HK-2 (cell line): ENCODE measurements around the gene DCAF17.
"Not testable (repeated sequence)": the region's sequence is repeated elsewhere in the genome, so short reads cannot be mapped to it uniquely, and the experiment has no call there.

Experiments
- DNase-seq: peaks from one replicate; pipeline ENCODE4 v3.0.0-alpha.2; 2018; ENCODE audit not compliant: unreplicated experiment

DCAF17 gene

DNA sequence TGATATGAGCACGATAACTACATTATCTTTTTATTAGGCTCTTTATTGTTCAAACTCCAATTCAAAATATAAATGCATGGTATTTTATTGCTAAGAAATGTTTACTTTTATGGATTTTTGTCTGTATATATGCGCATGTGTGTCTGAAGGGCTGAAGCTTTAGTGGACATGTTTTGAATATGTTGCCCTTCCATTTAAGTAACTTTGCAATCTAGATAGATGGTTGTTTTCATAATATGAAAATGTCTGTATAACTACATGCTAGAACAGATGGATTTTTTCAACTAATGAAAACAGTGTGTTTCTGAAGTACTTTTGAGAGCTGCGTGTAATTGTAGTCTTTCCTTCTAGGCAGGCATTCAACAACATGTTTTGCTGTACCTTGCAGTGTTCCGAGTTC is 18.7 kb downstream of the DCAF17 start:
- no peak for DNase-seq

DNA sequence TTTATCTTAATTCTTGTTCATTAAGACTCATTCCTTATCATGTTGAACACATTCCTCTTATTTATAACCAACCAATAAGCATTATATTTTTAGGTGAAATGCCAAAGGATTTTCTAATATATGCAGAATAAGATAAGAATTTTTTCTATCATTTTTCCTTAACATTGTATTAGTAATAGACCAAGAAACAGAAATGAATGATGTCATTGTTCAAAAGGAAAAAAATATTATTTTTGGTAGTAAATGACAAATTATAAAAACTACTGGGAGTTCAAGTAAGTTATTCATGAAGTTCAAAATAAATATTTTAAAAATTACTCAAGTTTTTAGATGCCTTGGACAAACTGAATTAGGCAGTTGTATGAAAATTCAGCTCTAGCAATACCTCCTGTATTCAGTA is 25.5 kb downstream of the DCAF17 start:
- no peak for DNase-seq

DNA sequence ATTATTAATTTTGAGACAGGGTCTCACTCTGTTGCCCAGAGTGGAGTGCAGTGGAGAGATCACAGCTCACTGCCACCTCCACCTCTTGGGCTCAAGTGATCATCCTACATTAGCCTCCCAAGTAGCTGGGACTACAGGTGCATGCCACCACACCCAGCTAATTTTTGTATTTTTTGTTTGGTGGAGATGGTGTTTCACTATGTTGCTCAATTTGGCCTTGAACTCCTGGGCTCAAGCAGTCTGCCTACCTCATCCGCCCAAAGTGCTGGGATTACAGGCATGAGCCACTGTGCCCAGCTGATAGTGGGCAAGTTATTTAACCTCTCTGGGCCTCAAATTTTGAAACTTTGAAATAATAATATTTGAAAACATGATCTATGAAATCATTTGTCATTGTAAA is 26.5 kb downstream of the DCAF17 start:
- DNase-seq = no peak

DNA sequence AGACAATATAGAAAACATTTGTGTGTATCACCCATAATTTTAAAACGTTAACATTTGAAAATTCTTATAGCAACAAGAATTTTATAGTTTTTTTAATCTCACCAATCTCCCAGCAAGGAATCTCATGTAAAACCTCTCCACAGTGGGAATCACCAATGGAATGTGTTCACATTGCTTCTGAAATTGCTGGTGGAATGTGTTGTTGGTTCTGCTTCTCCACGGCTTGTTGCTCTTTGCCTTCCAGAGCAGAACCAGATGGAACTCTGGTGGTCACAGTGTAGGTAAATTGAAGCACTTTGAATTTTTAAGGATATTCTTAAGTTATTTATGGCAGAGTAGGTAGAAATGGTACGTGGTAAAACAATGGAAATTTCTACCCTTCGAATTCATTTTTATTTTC is 35.1 kb downstream of the DCAF17 start:
- no peak for DNase-seq

DNA sequence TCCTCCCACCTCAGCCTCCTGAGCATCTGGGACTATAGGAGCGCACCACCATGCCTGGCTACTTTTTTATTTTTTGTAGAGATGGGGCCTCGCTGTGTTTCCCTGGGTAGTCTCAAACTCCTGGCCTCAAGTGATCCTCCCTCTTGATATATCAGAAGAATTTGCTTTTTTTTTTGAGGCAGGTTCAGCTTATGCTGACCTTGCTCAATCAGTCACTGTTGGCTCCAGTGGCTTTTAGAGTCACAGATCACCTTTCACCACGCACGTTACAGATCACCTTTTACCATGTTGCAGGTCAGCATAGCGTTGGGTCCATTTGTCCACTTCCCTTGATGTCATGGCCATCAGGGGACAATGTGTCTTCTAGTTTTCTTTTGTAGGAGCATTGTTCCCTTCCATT is 36.1 kb downstream of the DCAF17 start:
- no peak for DNase-seq

DNA sequence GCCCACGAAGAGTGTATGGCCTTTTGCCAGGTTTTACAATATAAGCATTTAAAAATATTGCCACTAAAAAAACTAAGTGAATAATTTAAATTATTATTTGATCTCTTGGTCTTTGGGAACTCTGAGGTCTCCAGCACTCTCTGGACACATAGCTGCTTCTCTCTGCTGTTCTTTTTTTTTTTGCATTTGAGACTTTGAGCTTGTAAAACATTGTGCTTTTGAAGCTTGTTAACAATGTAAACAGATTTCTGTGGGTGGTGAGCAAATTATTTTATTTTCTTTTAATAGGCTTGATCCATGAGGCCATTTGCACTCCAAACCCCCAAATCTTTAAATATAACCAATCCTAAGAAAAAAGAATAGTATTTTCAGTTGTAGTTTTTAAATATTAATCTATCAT is 42.0 kb downstream of the DCAF17 start:
- no peak for DNase-seq

DNA sequence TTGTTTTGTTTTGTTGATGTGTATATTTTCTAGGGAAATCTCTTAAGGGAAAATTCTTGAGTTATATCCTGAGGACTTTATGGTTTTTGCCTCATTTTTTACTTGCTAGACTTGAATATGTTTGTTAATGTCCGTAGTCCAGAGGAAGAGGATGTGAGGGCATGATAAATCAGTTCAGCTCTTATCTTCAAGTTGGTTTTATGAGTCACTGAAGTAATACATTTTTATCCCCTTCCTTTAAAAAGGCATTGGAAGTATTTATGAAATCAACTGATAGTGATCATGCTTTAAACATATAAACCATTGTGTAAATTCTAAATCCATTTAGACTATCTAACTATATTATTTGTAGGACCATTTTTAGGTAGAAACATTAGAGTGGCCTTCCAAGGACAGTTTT is 44.3 kb downstream of the DCAF17 start:
- DNase-seq = no peak

DNA sequence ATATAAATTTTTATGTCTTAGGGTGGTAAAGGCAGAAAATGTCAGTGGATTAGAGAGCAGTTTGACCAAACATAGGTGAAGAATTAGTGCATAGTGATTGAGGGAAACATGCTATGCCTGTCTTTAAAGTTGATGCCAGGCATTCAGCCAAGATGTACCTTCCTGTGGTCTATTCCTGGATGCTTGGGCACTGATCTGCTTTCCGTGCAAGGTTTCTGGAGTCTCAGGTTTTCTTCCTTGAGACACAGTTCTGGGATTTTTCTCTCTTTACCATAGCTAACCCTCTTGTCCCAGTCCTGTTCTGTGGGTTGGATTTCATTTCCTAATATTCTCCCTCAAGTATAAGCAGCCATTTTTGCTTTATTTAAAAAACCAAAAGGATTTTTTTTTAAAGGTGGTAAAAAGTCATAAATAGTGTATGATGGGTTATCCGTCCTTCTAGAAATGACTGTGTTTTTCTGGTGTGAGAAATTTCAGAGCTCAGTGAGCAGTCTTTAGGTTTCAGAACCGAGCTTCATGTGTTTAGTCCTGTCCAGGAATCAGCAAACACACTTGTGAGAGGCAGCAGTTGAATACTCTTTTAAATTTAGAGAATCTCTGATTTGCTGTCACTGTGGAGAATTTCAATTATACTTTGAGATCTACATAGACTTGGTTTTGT is 45.3 kb downstream of the DCAF17 start:
- DNase-seq = no peak

DNA sequence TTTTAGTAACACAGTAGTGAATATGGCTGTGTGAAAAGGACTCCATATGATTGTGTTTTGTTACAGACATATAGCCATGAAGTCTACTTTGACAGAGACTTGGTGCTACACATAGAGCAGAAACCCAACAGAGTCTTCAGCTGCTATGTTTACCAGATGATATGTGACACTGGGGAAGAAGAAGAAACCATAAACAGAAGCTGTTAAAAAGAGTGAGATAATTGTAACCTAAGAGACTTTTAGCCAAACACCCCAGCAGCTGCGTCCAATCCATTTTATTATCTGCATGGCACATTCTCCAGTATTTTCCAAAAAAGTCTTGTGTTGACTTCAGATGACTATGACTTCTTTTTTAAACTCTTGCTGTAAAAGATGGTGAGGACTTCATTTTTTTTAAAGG is 46.9 kb downstream of the DCAF17 start:
- no peak for DNase-seq

DNA sequence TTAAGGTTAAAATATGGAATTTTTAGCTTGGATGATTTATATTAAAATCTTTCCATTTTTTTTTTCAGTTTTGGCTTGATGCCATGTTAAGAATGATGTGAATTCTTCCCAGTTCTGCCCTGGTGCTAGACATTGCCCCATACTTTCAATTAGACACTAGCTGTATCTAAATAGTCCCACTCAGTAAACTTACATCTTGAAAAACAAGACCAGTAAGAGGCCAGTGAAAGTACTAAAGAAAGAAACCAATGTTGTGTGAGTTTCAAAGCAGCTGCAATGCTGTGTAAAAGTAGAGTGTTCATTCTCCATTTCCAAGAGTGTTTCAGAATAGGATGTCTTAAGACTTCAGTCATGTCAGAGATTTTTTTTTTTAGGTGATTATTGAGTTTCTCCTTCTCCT is 48.3 kb downstream of the DCAF17 start:
- no peak for DNase-seq

DNA sequence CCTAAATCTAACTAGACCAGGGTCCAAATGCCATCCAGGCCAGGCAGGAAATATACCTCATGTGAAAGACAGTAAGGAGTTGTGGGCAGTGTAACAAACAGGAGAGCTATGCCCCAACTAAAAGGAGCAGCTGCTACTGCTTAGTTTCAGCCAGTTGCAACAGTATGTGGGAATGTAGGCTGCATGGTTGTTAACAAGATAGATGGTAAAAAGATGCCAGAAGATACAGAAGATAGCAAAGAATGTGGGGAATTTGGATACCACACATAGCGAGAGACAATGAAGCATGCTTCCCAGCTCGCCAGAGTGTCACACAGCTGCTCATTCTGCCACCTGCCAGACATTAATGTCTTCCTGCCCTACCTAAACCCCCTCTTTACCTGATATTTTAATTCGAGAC is 48.9 kb downstream of the DCAF17 start:
- no peak for DNase-seq

DNA sequence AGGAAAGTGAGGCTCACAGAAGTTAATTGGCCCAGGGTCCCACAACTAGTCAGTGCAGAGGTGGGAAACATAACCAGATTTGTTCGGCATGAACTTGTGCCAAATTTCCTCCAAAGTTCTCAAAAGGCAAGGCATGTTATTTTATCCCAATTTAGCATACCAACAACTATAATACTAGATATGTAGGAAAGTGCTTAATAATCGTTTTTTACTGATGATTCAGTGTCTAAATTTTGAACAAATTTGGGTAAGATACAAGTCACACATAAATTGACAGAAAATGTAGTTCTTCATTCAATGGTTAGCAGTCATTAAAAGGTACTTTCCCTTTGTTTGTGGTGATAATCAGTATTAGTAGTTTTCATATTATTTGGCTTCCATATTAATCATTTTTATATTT is 49.8 kb downstream of the DCAF17 start:
- DNase-seq = no peak

DNA sequence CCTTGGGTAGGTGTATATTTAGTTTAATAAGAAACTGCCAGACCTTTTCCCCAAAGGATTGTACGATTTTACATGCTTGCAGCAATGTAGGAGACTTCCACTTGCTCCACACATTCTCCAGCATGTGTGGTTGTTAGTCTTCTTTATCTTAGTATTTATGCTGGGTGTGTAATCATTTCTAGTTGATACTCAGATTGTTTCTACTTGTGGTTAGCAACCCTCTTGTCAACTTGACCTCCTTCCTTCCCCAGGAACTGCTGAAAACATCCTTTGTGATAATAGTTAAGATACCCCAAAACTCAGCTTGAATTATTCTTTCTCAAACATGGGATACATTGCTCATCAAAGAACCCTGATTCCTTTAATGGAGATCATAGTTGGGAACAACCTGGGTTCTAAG is 51.1 kb downstream of the DCAF17 start:
- no peak for DNase-seq

DNA sequence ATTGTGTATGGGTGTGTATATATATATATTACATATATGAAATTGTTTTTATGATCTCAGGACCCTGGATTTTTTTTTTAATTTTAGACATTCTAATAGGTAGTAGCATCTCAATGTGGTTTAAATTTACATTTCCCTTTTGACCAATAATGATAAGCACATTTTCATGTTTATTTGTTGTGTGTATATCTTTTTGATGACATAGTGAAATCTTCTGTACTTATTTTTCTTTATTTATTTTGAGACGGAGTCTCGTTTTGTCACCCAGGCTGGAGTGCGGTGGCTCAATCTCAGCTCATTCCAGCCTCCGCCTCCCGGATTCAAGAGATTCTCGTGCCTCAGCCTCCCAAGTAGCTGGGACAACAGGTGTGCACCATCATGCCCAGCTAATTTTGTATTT is 53.2 kb downstream of the DCAF17 start:
- DNase-seq = no peak

DNA sequence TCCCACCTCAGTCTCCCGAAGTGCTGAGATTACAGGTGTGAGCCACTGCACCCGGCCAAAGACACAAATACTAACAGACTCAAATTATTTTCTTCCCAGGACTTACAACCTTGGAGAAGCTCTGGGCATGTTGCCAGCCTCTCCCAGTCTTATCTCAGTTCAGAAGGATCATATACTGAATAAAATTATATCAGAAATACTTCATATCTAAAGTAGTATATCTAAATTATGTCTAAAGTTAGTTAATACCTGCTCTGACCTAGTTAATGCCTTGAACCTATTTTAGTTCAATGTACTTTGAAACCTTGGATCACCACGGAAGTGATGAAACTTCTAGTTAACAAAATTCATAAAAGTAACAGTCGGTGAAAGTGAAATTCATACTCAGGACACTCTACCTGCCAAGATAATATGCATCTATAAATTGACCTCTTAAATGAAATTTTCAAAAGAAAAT is 53.8 kb downstream of the DCAF17 start:
- DNase-seq = no peak

DNA sequence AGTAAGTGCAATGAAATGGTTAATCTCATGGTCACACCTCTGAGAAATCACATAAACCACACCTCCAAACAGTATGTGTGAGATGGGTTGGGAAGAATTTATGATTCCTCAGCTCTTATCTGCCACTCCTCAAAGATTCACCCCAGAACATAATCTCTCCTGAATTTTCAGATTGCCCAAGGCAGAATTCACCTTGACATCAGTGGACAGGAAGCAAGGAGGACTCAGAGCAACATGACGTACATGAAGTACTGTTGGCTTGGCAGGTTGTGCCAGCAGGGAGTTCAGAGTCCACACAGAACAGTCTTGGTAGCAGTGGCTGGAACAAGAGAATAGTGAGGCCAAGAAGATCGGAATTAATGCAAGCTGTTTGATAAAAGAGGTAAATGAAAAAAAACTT is 56.6 kb downstream of the DCAF17 start:
- no peak for DNase-seq

DNA sequence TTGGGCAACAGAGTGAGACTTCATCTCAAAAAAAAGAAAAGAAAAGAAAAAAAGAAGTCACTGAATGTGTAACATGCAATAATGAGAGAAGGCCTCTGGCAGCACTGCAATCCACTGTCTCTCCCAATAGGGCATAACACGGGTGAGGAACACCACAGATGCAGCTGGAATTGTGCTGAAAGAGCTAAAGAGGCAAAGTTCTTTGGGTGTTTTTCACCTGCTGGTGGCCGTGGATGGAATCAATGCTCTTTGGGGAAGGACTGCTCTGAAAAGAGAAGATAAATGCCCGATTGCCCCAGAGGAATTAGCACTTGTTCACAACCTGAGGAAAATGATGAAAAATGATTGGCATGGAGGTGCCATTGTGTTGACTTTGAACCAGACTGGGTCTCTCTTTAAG is 57.3 kb downstream of the DCAF17 start:
- DNase-seq = no peak

DNA sequence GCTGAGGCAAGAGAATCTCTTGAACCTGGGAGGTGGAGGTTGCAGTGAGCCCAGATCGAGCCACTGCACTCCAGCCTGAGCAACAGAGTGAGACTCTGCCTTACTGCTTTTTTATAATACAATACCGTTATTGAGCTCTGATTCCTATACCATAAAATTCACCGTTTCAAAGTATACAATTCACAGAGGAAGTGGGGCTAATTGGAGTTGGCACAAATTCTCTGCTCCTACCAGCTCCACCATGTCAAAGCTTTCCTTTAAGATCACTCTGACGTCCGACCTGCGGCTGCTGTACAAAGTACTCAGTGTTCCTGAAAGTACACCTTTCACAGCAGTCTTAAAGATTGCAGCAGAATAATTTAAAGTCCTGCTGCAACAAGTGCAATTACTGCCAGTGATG is 58.6 kb downstream of the DCAF17 start:
- no peak for DNase-seq

DNA sequence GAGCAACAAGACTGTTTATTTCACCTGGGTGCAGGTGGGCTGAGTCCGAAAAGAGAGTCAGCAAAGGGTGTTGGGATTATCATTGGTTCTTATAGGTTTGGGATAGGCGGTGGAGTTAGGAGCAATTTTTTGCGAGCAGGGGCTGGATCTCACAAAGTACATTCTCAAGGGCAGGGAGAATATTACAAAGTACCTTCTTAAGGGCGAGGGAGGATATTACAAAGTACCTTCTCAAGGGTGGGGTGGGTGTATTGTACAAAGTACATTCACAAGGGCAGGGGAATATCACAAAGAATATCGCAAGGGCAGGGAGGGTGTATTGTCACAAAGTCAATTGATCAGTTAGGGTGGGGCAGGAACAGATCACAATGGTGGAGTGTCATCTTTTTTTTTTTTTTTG is 63.6 kb downstream of the DCAF17 start:
- DNase-seq = not testable (repeated sequence)

DNA sequence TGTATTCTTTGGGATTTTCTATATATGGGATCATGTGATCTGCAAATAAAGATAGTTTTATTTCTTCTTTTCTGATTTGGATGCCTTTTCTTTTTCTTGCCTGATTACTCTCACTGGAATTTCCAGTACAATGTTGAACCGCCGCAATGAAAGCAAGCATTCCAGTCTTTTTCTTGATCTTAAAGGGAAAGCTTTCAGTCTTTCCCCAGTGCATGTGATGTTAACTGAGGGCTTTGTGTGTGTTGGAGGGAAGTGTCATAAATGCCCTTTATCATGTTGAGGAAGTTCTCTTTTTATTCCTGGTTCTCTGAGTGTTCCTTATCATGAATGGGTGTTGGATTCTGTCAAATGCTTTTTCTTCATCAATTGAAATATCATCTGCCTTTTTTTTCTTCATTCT is 71.3 kb downstream of the DCAF17 start:
- DNase-seq = no peak

DNA sequence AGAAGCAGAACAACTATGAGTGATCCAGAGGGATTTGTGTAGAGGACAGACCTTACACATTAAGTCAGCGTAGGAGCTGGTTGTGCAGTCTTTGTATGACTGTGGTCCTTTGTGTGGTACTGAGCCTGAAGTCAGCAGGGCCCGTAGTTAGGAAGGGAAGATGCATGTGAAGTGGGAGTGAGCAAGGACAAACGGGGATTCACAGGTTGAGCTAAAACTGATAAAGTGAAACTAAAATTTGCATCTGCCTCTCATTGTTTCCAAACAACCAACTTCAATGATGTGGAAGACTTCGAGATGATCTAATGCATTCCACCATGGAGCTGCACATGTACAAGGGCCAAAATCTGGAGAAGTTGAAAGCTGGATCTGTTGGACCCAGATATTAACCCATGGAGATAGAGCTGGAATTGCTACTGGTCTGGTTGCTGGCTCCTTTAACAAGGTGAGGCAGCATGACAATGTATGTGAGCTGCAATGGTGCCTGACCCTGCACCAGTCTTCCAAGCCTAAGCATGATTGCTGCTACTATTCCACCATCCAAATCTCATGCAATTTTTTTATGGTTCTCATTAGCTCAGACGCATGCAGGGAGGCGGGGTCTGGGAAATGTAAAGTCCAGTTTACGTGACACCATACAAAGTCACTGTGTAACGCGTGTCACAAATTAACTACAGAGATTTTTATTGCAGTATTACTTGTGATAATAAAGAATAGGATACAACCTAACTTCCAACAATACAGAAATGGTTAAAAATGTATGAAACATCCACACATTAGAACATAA is 76.1 kb downstream of the DCAF17 start:
- no peak for DNase-seq

DNA sequence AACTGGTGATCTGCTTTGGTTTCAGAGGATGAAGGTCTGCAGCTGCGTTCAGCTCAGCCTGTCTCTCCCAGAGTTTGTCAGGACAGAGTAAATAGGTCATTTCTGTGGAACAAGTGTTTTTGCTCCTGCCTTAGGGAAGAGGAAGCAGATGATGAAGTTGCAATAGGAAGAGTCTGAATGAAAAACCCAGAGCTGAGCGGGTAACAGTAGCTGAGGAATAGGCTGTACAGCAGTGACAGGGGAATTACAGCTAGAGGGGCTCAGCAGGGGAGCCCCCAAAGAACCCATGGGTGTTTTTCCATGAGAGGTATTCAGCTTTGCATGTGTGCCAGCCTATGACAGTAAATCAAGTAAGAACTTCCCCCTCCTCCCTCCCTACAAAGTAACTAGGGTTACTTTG is 78.0 kb downstream of the DCAF17 start:
- DNase-seq = no peak

DNA sequence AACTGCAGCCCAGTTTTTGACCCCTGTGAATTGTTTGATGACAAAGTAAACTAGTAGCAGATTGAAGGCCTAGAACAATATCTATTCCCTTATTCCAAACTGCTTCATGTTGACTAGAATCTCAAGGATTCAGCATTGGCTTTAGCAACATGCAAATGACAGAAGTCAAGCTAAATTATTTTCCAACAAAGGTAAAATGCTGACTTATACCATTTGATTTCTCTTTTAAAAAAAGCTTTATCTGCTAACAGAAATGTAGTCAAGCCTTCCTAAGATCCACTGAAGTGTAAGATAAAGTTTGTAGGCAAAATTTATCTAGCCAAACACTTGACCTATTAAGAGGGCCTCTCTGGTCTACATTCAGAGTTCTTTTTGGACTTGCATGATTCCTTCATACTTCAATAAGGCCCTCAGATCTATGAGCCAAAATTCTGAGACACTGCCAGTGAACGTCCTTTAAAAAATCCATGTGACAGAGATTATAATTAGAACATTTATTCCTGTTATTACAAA is 78.7 kb downstream of the DCAF17 start:
- DNase-seq = no peak
